TTC549 (cell line): ENCODE measurements around the gene SERPINA12.

Source experiments
- FAIRE-seq: peaks from 2 replicates; lab custom pipeline; 2012; peaks lifted over from hg19 to GRCh38; lab: Jason Lieb, UNC

SERPINA12 gene

DNA sequence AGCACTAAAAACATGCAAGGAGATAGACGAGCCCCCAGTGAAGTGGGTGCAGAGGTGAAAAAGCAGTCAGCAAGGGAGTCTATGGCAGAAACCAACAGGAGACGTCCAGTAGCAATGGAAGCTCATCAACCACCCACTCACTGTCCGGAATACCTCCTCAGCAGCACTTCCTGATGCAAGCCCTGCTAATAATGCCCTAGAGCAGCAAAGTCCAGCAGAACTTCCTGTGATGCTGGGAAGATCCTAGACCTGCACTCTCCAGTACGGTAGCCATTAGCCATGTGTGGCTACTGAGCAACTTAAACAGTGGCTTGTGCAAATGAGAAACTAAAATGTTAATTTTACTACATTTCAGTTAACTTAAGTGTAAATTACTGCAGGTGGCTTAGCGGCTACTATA, 44.2 kb downstream of the SERPINA12 start:
- FAIRE-seq, result no peak

DNA sequence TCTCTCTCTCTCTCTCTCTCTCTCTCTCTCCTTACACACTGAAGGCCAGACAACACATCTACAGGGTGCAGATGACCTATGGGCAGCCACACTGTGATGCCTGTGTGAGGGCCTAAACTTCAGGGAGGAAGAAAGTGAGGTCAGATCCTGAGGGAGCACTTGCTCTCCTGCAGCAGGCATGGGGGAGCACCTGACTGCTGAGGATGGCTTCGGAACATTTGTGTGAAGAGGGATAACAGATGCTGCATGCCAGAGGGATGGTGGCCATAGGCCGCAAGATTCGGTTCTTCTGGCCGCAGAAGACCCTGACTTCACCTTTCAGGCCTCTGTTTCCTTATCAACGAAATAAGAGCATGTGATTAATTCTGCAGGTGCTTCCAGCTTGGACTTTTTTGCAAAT, 45.0 kb downstream of the SERPINA12 start:
- FAIRE-seq, result no peak

- FAIRE-seq, result no peak
Measured at GRCh38 chr14:94462763-94463572, 46.3 kb downstream of the SERPINA12 start.

DNA sequence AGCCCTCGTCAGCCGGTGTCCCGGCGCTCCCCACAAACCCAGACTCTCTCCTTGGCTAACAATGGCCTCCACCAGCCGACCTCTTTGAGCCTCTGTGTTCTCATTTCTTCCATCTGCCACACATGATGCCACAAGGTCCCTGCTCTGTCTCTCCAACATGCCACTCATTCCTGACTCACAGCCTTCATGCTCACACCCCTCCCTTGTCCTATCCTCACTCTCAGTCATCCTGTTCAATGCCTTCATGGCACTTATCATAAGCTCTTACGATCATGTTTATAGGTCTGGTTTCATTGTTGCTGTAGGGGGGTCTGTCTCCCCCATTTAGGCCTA, 47.1 kb downstream of the SERPINA12 start:
- FAIRE-seq, result no peak

DNA sequence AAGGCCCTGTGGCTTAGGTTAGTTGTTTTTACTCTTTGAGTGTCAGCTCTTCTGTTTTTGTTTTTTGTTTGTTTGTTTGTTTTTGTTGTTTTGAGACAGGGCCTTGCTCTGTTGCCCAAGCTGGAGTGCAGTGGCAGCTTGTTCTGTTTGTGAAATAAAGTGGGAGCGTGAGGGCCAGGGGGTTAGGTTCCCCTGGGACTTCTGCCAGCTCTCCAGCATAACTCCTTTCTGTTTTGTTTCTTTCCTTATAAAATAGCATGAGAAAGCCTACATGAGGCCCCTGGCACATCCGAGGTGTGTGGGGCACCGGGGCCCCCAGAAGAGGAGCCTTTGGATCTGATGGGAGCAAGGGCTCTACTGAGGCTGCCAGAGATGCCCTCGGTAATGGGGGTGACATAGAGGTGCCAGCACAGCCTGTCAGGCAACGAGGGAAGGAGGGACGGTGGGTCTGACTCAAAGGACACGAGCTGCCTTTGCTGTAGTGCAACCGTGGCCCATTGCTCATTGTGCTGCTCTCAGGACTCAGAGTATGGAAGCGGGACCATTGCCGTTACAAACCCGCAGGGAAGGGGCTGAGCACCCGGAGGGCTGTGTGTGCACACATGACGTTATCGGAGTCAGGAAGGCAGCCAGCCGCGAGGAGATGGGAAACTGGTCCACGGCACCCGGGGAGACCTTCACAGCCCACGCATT, 47.6 kb downstream of the SERPINA12 start:
- no peak for FAIRE-seq

DNA sequence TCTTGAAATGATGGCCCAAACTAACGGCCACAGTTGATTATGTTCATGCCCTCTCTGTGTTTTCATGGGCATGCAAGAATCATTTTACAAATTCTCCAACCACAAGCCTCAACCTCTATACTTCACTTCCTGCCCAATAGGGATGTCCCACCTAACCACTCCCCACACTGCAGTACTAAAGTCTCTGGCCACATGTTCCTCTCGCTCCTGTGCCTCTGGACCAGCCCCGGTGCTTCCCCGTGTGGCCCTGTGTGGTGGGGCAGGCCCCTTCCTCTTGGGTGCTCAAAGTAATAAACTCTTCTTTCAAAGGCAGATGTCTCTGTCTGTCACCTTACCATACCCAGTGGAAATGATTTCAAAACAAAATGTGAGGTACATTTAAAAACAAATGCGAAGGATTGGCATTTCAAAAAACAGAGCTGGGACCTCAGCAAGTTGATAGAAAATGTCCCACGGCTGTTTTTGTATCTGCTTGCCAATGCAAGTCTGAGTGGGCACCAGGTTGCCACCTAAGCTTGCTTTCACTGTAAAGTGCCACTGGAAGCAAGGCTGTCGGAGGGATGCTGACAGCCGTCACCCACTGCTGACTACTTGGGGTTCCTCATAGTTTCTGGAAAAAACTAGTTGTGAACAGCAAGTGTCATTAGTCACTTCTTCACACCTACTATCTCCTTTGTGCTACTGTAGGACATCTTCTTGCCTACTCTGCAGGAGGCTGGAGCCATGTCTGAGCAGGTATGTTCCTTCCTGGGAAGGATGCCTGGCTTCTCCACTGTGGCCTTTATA, 48.4 kb downstream of the SERPINA12 start:
- no peak for FAIRE-seq

DNA sequence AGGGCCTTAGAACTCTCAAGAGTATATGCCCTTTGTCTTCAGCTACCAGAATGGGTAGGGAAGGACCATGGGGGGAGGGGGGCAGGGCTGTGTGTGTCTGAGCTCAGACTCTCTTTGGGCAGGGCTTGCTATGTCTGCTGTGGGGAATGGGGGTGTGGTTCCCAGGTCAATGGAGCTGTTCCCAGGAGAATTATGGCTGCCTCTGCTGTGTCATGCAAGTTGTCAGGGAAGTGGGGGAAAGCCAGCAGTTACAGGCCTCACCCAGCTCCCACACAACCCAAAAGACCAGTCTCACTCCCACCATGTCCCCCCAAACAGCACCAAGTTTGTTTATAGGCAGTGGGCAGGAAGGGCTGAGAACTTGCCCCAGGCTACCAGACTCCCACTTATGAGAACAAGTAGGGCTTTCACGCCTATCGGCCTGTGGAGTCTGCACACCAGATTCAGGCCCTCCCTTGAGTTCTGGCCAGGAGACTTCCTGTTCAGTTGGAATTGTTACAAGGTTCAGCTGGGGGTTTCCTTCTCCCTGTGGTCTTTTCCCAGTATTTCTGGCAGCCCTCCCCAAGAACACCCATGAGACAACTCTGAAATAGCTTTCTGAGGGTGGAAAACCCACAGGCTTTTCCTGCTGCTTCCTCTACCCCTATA, 50.6 kb downstream of the SERPINA12 start:
- FAIRE-seq, result no peak

GRCh38 chr14:94458096-94458495, 51.2 kb downstream of the SERPINA12 start:
- no peak for FAIRE-seq

GRCh38 chr14:94455928-94456327, 53.3 kb downstream of the SERPINA12 start:
- FAIRE-seq, result no peak

- no peak for FAIRE-seq
Measured at GRCh38 chr14:94451826-94452225, 57.4 kb downstream of the SERPINA12 start.

GRCh38 chr14:94451091-94451771, 58.0 kb downstream of the SERPINA12 start:
- FAIRE-seq, result no peak

DNA sequence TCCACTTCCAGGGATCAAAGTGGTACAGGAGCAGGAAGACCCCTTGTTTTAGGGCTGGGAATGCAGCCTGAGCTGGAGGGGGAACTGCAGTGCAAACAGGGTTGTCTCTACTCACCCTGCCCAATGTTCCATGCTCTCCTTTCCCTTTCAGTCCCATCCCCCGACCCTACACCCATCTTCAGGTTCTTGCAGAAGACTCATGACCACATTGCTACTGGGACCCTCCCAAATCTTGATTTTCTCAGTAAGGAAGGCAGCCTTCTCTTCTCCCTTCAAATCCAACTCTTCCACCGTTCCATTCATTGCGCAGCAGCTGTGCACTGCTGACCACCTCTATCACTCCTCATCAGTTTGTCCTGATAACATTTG, 58.6 kb downstream of the SERPINA12 start:
- no peak for FAIRE-seq

DNA sequence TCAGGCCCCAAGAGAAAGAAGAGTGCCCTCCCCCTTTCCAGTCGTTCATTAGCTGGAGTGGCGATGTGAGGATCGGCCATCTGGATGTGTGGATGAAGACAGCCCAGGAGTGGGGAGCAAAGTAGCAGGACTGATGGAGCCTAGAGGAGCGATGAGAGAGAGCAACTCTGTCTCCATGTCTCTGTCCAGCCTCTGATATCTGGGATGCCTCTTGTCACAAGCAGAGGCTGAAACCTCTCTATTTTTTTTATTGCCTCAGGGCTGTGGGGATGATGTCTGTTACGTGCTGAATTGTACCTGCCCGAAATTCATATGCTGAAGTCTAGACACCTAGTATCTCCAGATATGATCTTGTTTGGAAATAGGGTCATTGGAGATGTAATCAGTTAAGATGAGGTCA, 59.3 kb downstream of the SERPINA12 start:
- FAIRE-seq, result no peak

DNA sequence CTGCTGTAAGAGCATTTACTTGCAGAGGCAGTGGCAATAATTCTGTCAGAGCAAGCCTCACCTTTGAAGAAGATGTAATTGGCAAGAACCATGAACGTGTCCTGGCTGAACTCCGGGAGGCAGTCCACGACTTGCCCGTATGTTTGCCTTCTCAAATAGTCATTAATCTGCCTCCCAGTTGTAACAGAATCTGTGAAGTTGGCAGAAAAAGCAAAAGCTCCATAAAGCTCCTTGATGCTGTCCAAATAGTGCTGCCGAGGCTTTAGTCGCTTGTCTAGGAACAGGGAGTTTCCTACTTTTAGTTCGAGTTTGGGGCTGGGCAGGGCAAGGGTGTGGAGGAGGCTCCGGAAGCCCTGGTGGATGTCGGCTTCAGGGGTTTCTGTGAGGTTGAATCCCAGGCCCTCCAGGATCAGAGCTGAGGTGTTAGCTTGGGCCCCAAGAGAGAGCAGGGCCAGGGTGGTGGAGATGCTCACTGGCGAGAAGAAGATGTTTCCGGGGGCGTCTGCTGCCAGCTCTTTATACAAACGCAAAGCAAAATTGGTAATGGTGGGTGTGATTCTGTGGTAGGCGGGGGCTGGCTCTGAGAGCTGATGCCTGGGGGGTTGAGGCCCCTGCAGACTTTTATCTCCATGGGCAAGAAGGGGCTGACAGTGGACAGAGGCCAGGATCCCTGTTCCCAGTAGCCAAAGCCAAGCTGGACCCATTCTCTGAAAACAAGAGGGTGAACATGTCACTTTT, 61.0 kb downstream of the SERPINA12 start:
- no peak for FAIRE-seq

DNA sequence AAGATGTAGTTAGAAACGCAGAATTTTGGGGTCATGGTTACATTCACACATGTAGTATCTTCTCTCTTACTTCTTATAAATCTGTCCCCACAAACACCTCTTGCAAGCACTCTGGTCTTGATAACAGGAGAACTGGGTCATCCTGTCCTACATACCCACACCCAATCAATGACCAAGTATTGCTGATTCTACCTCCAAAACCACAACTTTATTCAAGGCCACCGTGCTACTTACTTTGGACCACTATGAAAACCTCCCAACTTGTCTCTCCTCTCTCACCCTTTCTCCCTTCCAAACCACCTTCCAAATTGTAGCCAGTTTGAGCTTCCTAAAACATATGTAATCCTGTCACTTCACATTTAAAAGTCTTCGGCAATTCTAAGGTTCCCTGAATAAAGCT, 62.1 kb downstream of the SERPINA12 start:
- FAIRE-seq, result no peak

GRCh38 chr14:94446126-94446525, 63.1 kb downstream of the SERPINA12 start:
- no peak for FAIRE-seq

- FAIRE-seq, result no peak
Measured at GRCh38 chr14:94445003-94445402, 64.3 kb downstream of the SERPINA12 start.

- no peak for FAIRE-seq
Measured at GRCh38 chr14:94441531-94442205, 67.6 kb downstream of the SERPINA12 start.

GRCh38 chr14:94441130-94441529, 68.1 kb downstream of the SERPINA12 start:
- FAIRE-seq, result no peak

DNA sequence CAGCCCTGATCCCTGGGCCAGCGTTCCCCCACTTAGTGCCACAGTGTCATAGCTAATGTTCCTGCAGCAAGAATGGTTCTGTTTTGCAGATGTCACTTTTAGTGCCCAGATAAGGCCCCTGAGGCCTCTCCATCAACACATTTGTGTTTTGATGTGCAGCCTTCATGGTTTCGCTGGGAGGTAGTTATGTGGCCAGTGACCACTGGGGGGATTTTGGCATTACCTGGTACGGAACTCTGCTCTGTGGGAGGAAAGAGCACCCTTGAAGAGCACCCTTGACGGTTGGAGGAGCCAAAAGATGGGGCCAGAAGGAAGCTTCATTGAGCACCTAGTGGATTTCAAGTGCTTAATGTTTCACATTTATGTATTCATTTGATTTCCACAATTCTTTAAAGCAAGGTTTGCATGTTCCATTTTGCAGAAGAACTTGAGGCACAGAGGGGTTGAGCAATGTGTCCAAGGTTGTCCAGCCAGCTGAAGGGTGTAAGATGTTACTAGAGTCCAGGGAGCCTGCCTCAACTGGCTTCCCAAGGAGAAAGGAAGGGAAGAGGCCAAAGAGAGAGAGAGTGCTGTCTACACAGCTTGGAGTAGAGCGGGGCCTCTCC, 69.7 kb downstream of the SERPINA12 start:
- FAIRE-seq, result no peak
